H9 (cell line): Measurements from ENCODE around the gene FCGBP. TPM values are rescaled to one million over a fixed set of nuclear protein-coding genes. Genes with fewer than 3 reads are reported as not detected.

Source experiments
- DNase-seq: peaks from one replicate; pipeline ENCODE4 v3.0.0-alpha.2; 2017
- H2AFZ ChIP-seq: one replicate; pipeline ENCODE4 v1.6.1; 2013; ENCODE audit warnings: mild to moderate bottlenecking, low read length, control low read depth, moderate library complexity
- H2AK5ac ChIP-seq: 2 replicates; pipeline ENCODE4 v1.6.1; 2013; ENCODE audit warnings: low read length, control low read depth, mixed read lengths; ENCODE audit not compliant: insufficient read length
- H2BK120ac ChIP-seq: one replicate; pipeline ENCODE4 v1.6.1; 2013; ENCODE audit warnings: low read depth, mild to moderate bottlenecking, low read length, control low read depth, inconsistent platforms; ENCODE audit not compliant: poor library complexity, severe bottlenecking
- H2BK12ac ChIP-seq: 2 replicates; pipeline ENCODE4 v1.6.1; 2013; ENCODE audit warnings: low read length, control low read depth, mixed read lengths, low read depth; ENCODE audit not compliant: insufficient read length
- H2BK15ac ChIP-seq: 2 replicates; pipeline ENCODE4 v1.6.1; 2013; ENCODE audit warnings: low read depth, low read length, control low read depth
- H2BK20ac ChIP-seq: one replicate; pipeline ENCODE4 v1.6.1; 2013; ENCODE audit warnings: low read depth, mild to moderate bottlenecking, low read length, control low read depth, inconsistent platforms; ENCODE audit not compliant: poor library complexity, severe bottlenecking
- H2BK5ac ChIP-seq: 2 replicates; pipeline ENCODE4 v1.6.1; 2013; ENCODE audit warnings: low read length, control low read depth, mixed read lengths; ENCODE audit not compliant: insufficient read length
- H3K14ac ChIP-seq: 2 replicates; pipeline ENCODE4 v1.6.1; 2013; ENCODE audit warnings: low read length, control low read depth; ENCODE audit not compliant: insufficient read depth
- H3K18ac ChIP-seq: 2 replicates; pipeline ENCODE4 v1.6.1; 2013; ENCODE audit warnings: low read depth, mild to moderate bottlenecking, mixed read lengths, low read length, control low read depth; ENCODE audit not compliant: insufficient read length
- H3K23ac ChIP-seq: 2 replicates; pipeline ENCODE4 v1.6.1; 2013; ENCODE audit warnings: low read length, control low read depth, mixed read lengths, low read depth; ENCODE audit not compliant: insufficient read length
- H3K23me2 ChIP-seq: 2 replicates; pipeline ENCODE4 v1.6.1; 2013; ENCODE audit warnings: low read depth, mild to moderate bottlenecking, mixed read lengths, low read length, control low read depth; ENCODE audit not compliant: insufficient read length, poor library complexity, severe bottlenecking
- H3K27ac ChIP-seq: 2 replicates; pipeline ENCODE4 v1.5.1; 2013; ENCODE audit warnings: low read length, control low read depth, mixed read lengths, low read depth; ENCODE audit not compliant: insufficient read length
- H3K27me3 ChIP-seq: 2 replicates; pipeline ENCODE4 v1.6.1; 2013; ENCODE audit warnings: low read length, control low read depth, inconsistent platforms; ENCODE audit not compliant: insufficient read depth
- H3K4ac ChIP-seq: 2 replicates; pipeline ENCODE4 v1.6.1; 2013; ENCODE audit warnings: low read depth, mild to moderate bottlenecking, control low read depth, inconsistent platforms, low read length, moderate library complexity
- H3K4me1 ChIP-seq: 2 replicates; pipeline ENCODE4 v1.6.1; 2013; ENCODE audit warnings: low read length, control low read depth, inconsistent platforms; ENCODE audit not compliant: insufficient read depth
- H3K4me2 ChIP-seq: 2 replicates; pipeline ENCODE4 v1.6.1; 2013; ENCODE audit warnings: low read length, control low read depth, mixed read lengths; ENCODE audit not compliant: insufficient read length, insufficient read depth
- H3K56ac ChIP-seq: 2 replicates; pipeline ENCODE4 v1.6.1; 2013; ENCODE audit warnings: low read depth, mild to moderate bottlenecking, mixed read lengths, low read length, control low read depth; ENCODE audit not compliant: insufficient read length
- H3K79me1 ChIP-seq: 2 replicates; pipeline ENCODE4 v1.6.1; 2013; ENCODE audit warnings: low read depth, mild to moderate bottlenecking, moderate library complexity, low read length, control low read depth, inconsistent platforms; ENCODE audit not compliant: insufficient read depth, poor library complexity, severe bottlenecking
- H3K79me2 ChIP-seq: 2 replicates; pipeline ENCODE4 v1.6.1; 2013; ENCODE audit warnings: low read length, control low read depth, inconsistent platforms; ENCODE audit not compliant: insufficient read depth
- H3K9ac ChIP-seq: 2 replicates; pipeline ENCODE4 v1.6.1; 2013; ENCODE audit warnings: low read length, control low read depth, mixed read lengths; ENCODE audit not compliant: insufficient read length; ENCODE audit errors: extremely low read depth
- H3K9me3 ChIP-seq: one replicate; pipeline ENCODE4 v1.6.1; 2013; ENCODE audit warnings: low read depth, low read length, inconsistent platforms; ENCODE audit not compliant: control insufficient read depth
- H3T11ph ChIP-seq: one replicate; pipeline ENCODE4 v1.6.1; 2013; ENCODE audit warnings: mild to moderate bottlenecking, low read length, control low read depth, inconsistent platforms
- H4K20me1 ChIP-seq: one replicate; pipeline ENCODE4 v1.6.1; 2013; ENCODE audit not compliant: control insufficient read depth, insufficient read length, insufficient read depth
- H4K5ac ChIP-seq: 2 replicates; pipeline ENCODE4 v1.6.1; 2013; ENCODE audit warnings: low read depth, mild to moderate bottlenecking, mixed read lengths, low read length, control low read depth; ENCODE audit not compliant: insufficient read length
- H4K8ac ChIP-seq: replicated peaks from 2 replicates; pipeline ENCODE4 v1.6.1; 2013; ENCODE audit warnings: low read length, control low read depth, mixed read lengths, low read depth; ENCODE audit not compliant: insufficient read length
- H4K91ac ChIP-seq: 2 replicates; pipeline ENCODE4 v1.6.1; 2013; ENCODE audit warnings: low read depth, mild to moderate bottlenecking, moderate library complexity, mixed read lengths, low read length, control low read depth; ENCODE audit not compliant: insufficient read length
- H3K27ac Mint-ChIP-seq, 3 experiments: 2 replicates in 2 of 3; 3 replicates in 1 of 3; pipeline ENCODE4 v1.8.0; 2020 to 2021; ENCODE audit warnings: mixed read lengths in 3 of 3, mild to moderate bottlenecking in 1 of 3, moderate library complexity in 1 of 3
- H3K27me3 Mint-ChIP-seq: 2 replicates; pipeline ENCODE4 v1.8.0; 2021; ENCODE audit warnings: low read depth, mild to moderate bottlenecking, moderate library complexity, mixed read lengths
- H3K36me3 Mint-ChIP-seq, 3 experiments: 2 replicates in 2 of 3; 3 replicates in 1 of 3; pipeline ENCODE4 v1.8.0; 2020 to 2021; ENCODE audit warnings: low read depth in 3 of 3, mixed read lengths in 3 of 3; ENCODE audit not compliant: insufficient read depth in 1 of 3
- H3K4me1 Mint-ChIP-seq, 2 experiments: 2 replicates each; pipeline ENCODE4 v1.8.0; 2020; ENCODE audit warnings: mixed read lengths in 2 of 2
- H3K4me3 Mint-ChIP-seq, 2 experiments: 2 replicates in 1 of 2; 3 replicates in 1 of 2; pipeline ENCODE4 v1.8.0; 2020 to 2021; ENCODE audit warnings: mild to moderate bottlenecking in 2 of 2, mixed read lengths in 2 of 2, moderate library complexity in 1 of 2
- H3K9me3 Mint-ChIP-seq, 2 experiments: 2 replicates in 1 of 2; 3 replicates in 1 of 2; pipeline ENCODE4 v1.8.0; 2020; ENCODE audit warnings: mild to moderate bottlenecking in 2 of 2, mixed read lengths in 2 of 2, moderate library complexity in 1 of 2
- CTCF ChIP-seq: fragments of 200-600 bp; sonication (generic); conservative IDR thresholded peaks from 3 replicates; pipeline ENCODE4 v1.8.0; 2021; ENCODE audit warnings: antibody characterized with exemption, mild to moderate bottlenecking
- WGBS: extraction: QIAGEN DNeasy Blood & Tissue Kit; methylation state at CpG from one replicate; pipeline ENCODE4 v1.1.7; 2013; ENCODE audit warnings: missing lambda C conversion rate, low lambda C conversion rate, mixed read lengths; ENCODE audit not compliant: insufficient read length; ENCODE audit errors: extremely low coverage; 5-methylcytosine and 5-hydroxymethylcytosine counted together
- total RNA-seq: library from RNA; stranded (reverse); gene quantifications from 2 replicates; pipeline ENCODE4 v1.2.1, GENCODE V29; 2021

The FCGBP gene
- total RNA-seq, 1 experiment from 2014 or later, result 0.13 TPM

GRCh38 chr19:39916851-39917396 is 17.5 kb downstream of the FCGBP start:
- Histone ChIP-seq H3K23ac (no peak overlapping the region), H3K79me2 (no peaks in the 10 kb centered on the region), H3K4ac (no peak overlapping the region), H3K4me1 (no peaks in the 10 kb centered on the region), H2AK5ac (no peak overlapping the region), H3T11ph (no peak overlapping the region), H2AFZ (no peak overlapping the region), H4K91ac (no peak overlapping the region), H2BK120ac (no peak overlapping the region), H3K18ac (no peak overlapping the region), H3K27me3 (no peaks in the 10 kb centered on the region), H4K20me1 (no peaks in the 10 kb centered on the region), H2BK15ac (no peak overlapping the region), H3K4me2 (no peak overlapping the region), H3K14ac (no peak overlapping the region), H2BK20ac (no peak overlapping the region), H3K9me3 (no peaks in the 10 kb centered on the region), H3K27ac (no peak overlapping the region), H2BK5ac (no peak overlapping the region), H4K5ac (no peak overlapping the region), H4K8ac (no peak overlapping the region), H3K56ac (no peak overlapping the region), H3K79me1 (no peaks in the 10 kb centered on the region), H3K9ac (no peak overlapping the region), H2BK12ac (no peak overlapping the region), H3K23me2 (peaks cover 5% of the 10 kb centered on the region)
- TF ChIP-seq CTCF, result no peak
- no peaks in the 10 kb centered on the region for H3K9me3 Mint-ChIP-seq
- no peak for DNase-seq
- no peaks in the 10 kb centered on the region for H3K27me3 Mint-ChIP-seq
- no peaks in the 10 kb centered on the region for H3K36me3 Mint-ChIP-seq
- no peak overlapping the region; a peak in 2 of 7 replicates for H3K27ac Mint-ChIP-seq
- H3K4me1 Mint-ChIP-seq, result no peaks in the 10 kb centered on the region
- WGBS, result no CpG with 5 or more reads among the region's 5 CpGs
- no peak overlapping the region for H3K4me3 Mint-ChIP-seq
